Endodermal cell (in vitro differentiated cells): Measurements from ENCODE around the gene VPS9D1. TPM values are rescaled to one million over a fixed set of nuclear protein-coding genes. Genes with fewer than 3 reads are reported as not detected.

Experiments
- DNase-seq: peaks from one replicate; pipeline ENCODE4 v3.0.0-alpha.2; 2017
- H3K27ac ChIP-seq: 2 replicates; pipeline ENCODE4 v1.5.1; 2013; ENCODE audit warnings: mild to moderate bottlenecking, low read depth, low read length, moderate library complexity
- H3K27me3 ChIP-seq: 2 replicates; pipeline ENCODE4 v1.6.1; 2013; ENCODE audit warnings: mild to moderate bottlenecking, low read length, moderate library complexity; ENCODE audit not compliant: insufficient read depth, control insufficient read depth, poor library complexity, severe bottlenecking
- H3K36me3 ChIP-seq: 2 replicates; pipeline ENCODE4 v1.7.0; 2013; ENCODE audit warnings: mild to moderate bottlenecking, low read length, moderate library complexity; ENCODE audit not compliant: control insufficient read depth, insufficient read depth
- H3K4me1 ChIP-seq: one replicate; pipeline ENCODE4 v1.7.0; 2013; ENCODE audit warnings: low read length; ENCODE audit not compliant: control insufficient read depth, insufficient read depth
- H3K4me3 ChIP-seq: 2 replicates; pipeline ENCODE4 v1.5.1; 2013; ENCODE audit warnings: mild to moderate bottlenecking, low read length, moderate library complexity
- H3K9ac ChIP-seq: 2 replicates; pipeline ENCODE4 v1.6.1; 2013; ENCODE audit warnings: mild to moderate bottlenecking, low read length, moderate library complexity; ENCODE audit not compliant: poor library complexity, severe bottlenecking; ENCODE audit errors: extremely low read depth
- H3K9me3 ChIP-seq: 2 replicates; pipeline ENCODE4 v1.6.1; 2013; ENCODE audit warnings: mild to moderate bottlenecking, low read length, moderate library complexity; ENCODE audit not compliant: control insufficient read depth
- H3K27ac Mint-ChIP-seq: 2 replicates; pipeline ENCODE4 v1.8.0; 2020; ENCODE audit warnings: mixed read lengths
- H3K27me3 Mint-ChIP-seq: 2 replicates; pipeline ENCODE4 v1.8.0; 2021; ENCODE audit warnings: mild to moderate bottlenecking, mixed read lengths; ENCODE audit not compliant: insufficient read depth
- H3K36me3 Mint-ChIP-seq: 2 replicates; pipeline ENCODE4 v1.8.0; 2020; ENCODE audit warnings: low read depth, mixed read lengths
- H3K4me1 Mint-ChIP-seq: 2 replicates; pipeline ENCODE4 v1.8.0; 2020; ENCODE audit warnings: mixed read lengths
- H3K4me3 Mint-ChIP-seq: 2 replicates; pipeline ENCODE4 v1.8.0; 2020; ENCODE audit warnings: mild to moderate bottlenecking, moderate library complexity, mixed read lengths
- H3K9me3 Mint-ChIP-seq: 2 replicates; pipeline ENCODE4 v1.8.0; 2020; ENCODE audit warnings: mild to moderate bottlenecking, mixed read lengths
- WGBS, 2 experiments: methylation state at CpG; one replicate each; pipeline versions ENCODE4 v1.1.5 to v1.1.7; 2013; ENCODE audit warnings: missing lambda C conversion rate in 2 of 2, mixed read lengths in 1 of 2; ENCODE audit not compliant: insufficient coverage in 1 of 2, insufficient read length in 1 of 2; 5-methylcytosine and 5-hydroxymethylcytosine counted together
- total RNA-seq, 2 donors: library from RNA; stranded (reverse); fragmentation: NEBNext Ultra II Directional in 1 of 2; extraction: Animal tissue kit (Norgen Biotek cat#: 25700) in 1 of 2; gene quantifications; 2 replicates in 1 of 2; 3 replicates in 1 of 2; pipeline ENCODE4 v1.2.1, GENCODE V29; 2021
- TF ChIP-seq, protein P1 (sequence below): fragments of 200-600 bp; sonication (generic); conservative IDR thresholded peaks from 2 replicates; pipeline ENCODE4 v1.5.0; 2021; ENCODE audit warnings: antibody characterized with exemption, mild to moderate bottlenecking

The VPS9D1 gene
- total RNA-seq, 2 donors from 2014 or later: 7.4 to 10.0 TPM

DNA sequence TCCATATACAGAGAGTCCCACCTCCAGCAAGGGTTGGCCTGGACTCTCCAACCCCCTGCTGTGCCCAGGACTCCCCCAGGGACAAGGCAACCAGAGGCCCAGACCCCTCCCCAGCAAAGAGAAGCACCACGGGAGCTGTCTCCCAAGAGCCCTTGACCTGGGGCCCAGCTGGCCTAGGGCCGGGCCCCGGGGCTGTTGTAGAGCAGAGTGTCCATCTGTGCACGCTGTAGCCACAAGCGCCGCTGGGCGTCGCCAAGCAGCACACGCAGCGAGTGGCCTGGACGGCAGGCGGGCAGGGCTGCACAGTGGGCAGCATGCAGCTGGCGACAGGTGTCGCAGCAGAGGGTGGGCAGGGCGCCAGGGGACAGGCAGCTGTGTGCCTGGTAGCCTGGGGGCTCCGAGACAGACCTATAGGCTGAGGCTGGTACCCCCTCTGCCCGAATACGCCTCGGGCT lies 23.5 kb downstream of the VPS9D1 start:
- H3K4me1 Mint-ChIP-seq: peaks cover 4% of the 10 kb centered on the region
- peak; percentile 47 for DNase-seq
- Histone ChIP-seq H3K27me3 (no peaks in the 10 kb centered on the region), H3K4me1 (peaks cover 4% of the 10 kb centered on the region), H3K36me3 (peaks cover 26% of the 10 kb centered on the region), H3K9me3 (no peaks in the 10 kb centered on the region), H3K27ac (no peak overlapping the region), H3K4me3 (no peak overlapping the region), H3K9ac (no peak overlapping the region)
- H3K27ac Mint-ChIP-seq: no peak overlapping the region
- 96 to 98% methylated on average over 17 to 19 of the region's 19 CpGs for WGBS, 2 experiments
- H3K9me3 Mint-ChIP-seq: no peaks in the 10 kb centered on the region
- no peak overlapping the region for H3K4me3 Mint-ChIP-seq
- H3K27me3 Mint-ChIP-seq: no peaks in the 10 kb centered on the region
- TF ChIP-seq, protein P1, sequence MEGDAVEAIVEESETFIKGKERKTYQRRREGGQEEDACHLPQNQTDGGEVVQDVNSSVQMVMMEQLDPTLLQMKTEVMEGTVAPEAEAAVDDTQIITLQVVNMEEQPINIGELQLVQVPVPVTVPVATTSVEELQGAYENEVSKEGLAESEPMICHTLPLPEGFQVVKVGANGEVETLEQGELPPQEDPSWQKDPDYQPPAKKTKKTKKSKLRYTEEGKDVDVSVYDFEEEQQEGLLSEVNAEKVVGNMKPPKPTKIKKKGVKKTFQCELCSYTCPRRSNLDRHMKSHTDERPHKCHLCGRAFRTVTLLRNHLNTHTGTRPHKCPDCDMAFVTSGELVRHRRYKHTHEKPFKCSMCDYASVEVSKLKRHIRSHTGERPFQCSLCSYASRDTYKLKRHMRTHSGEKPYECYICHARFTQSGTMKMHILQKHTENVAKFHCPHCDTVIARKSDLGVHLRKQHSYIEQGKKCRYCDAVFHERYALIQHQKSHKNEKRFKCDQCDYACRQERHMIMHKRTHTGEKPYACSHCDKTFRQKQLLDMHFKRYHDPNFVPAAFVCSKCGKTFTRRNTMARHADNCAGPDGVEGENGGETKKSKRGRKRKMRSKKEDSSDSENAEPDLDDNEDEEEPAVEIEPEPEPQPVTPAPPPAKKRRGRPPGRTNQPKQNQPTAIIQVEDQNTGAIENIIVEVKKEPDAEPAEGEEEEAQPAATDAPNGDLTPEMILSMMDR: no peak
- peaks cover 31% of the 10 kb centered on the region for H3K36me3 Mint-ChIP-seq

DNA sequence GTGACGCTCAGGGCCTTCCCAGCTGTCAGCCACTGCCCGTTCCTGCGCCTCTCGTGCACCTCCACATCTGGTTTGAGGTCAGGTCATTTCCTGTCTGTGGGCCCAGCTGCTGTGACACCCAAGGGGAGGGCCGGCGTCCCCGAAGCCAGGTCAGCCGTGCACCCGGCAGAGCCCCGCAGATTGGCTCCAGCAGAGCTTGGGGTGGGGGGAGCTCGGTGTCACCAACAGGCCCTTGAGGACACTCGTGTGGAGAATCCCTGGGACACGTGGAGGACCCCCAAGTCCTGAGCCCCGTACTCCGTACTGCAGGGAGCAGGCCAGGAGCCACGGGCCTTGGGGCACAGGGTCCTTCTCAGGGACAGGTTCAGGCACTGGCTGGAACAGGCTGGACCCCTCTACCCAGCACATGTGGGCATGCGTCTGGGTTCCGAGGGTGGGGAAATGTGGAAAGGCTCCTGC lies 24.0 kb downstream of the VPS9D1 start:
- peaks cover 36% of the 10 kb centered on the region for H3K36me3 Mint-ChIP-seq
- H3K27ac Mint-ChIP-seq: no peak overlapping the region
- TF ChIP-seq, protein P1: no peak
- H3K4me1 Mint-ChIP-seq: peaks cover 4% of the 10 kb centered on the region
- Histone ChIP-seq H3K9me3 (no peaks in the 10 kb centered on the region), H3K27me3 (no peaks in the 10 kb centered on the region), H3K9ac (no peak overlapping the region), H3K36me3 (peaks cover 30% of the 10 kb centered on the region), H3K4me1 (peaks cover 4% of the 10 kb centered on the region), H3K4me3 (no peak overlapping the region), H3K27ac (no peak overlapping the region)
- no peak overlapping the region for H3K4me3 Mint-ChIP-seq
- peak; percentile 43 for DNase-seq
- WGBS, 2 experiments: 96 to 100% methylated on average over 10 to 18 of the region's 18 CpGs
- no peaks in the 10 kb centered on the region for H3K9me3 Mint-ChIP-seq
- H3K27me3 Mint-ChIP-seq: no peaks in the 10 kb centered on the region

DNA sequence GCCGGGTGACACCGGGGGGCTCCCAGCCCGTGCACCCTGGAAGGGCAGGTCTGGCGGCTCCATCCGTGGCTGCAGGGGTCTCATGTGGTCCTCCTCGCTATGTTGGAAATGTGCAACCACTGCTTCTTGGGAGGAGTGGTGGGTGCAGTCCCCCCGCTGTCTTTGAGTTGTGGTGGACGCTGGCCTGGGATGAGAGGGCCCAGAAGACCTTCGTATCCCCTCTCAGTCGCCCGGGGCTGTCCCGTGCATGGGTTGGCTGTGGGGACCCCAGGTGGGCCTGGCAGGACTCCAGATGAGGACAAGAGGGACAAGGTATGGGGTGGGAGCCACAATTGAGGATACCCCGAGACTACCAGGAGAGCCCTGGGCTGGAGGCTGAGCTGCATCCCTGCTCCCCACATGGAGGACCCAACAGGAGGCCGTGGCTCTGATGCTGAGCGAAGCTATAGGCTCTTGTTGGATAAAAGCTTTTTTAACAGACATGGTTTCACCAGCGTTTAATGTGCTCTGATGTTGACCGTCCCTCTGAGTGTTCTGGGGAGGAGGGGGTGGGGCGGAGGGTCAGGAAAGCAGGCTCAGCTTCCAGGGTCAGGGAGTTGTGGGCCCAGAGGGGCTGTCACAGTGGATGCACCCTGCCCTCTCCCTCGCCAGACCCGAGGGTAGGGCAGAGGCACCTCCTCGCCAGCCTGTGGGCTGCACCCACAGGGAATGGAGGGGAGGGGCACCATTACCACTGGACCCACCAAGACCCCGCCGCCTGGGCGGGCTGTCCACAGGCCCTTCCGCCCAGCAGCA lies 24.6 kb downstream of the VPS9D1 start:
- Histone ChIP-seq H3K27ac (no peak overlapping the region), H3K36me3 (peaks cover 36% of the 10 kb centered on the region), H3K9me3 (no peaks in the 10 kb centered on the region), H3K4me1 (peaks cover 4% of the 10 kb centered on the region), H3K4me3 (no peak overlapping the region), H3K9ac (no peak overlapping the region), H3K27me3 (no peaks in the 10 kb centered on the region)
- Mint-ChIP-seq H3K4me3 (no peak overlapping the region), H3K9me3 (no peaks in the 10 kb centered on the region), H3K27me3 (no peaks in the 10 kb centered on the region), H3K36me3 (peaks cover 42% of the 10 kb centered on the region), H3K27ac (peak overlapping the region; percentile 48), H3K4me1 (peaks cover 4% of the 10 kb centered on the region)
- TF ChIP-seq, protein P1: no peak
- WGBS, 2 experiments: 88 to 89% methylated on average over 17 to 25 of the region's 25 CpGs
- DNase-seq: peak; percentile 51
